ENCODE results near the gene STOX2. TPM values are rescaled to one million over a fixed set of nuclear protein-coding genes. Genes with fewer than 3 reads are reported as not detected.

The STOX2 gene
- total and polyA plus RNA-seq, 2 of the 8 experiments (the other 6 are each of a cell fraction or from before 2014, with no cell fraction given) = 5.5 to 20.0 TPM

DNA sequence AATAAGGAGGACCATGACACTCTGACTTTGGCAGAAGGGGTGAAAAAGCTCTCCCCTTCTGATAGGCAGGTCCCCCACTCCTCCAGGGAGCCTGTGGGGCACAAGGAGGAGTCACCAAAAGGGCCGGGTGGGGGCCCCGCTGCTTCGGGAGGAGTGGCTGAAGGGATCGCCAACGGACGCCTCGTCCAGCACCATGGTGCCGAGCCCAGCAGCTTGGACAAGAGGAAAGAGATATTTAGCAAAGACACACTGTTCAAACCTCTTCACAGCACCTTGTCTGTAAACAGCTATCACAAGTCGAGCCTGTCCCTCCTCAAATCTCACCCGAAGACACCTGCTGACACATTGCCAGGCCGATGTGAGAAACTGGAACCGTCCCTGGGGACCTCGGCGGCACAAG, 105.6 kb downstream of the STOX2 start:
- ChIA-PET CTCF (ENCODE audit: partially characterized antibody) (interaction anchor here (1.1 kb wide), 1 partner anchor 18 kb away, joined by 3 read pairs; no protein-coding TSS in a partner anchor), POLR2A (ENCODE audit: partially characterized antibody) (no interaction called here)
- H4K20me1 ChIP-seq (replicated peaks in 1 of 2; ENCODE audit: control insufficient read depth in 1 of 2, insufficient read depth in 2 of 2, low read length in 2 of 2) = no peaks in the 10 kb centered on the region
- H3K56ac ChIP-seq (replicated peaks; ENCODE audit: insufficient read length, low read depth, low read length) = no peak overlapping the region
- H3K23ac ChIP-seq (ENCODE audit: insufficient read length) = no peak overlapping the region
- H2BK15ac ChIP-seq (ENCODE audit: low read length) = no peak overlapping the region
- no peak overlapping the region for H3K14ac ChIP-seq (ENCODE audit: insufficient read length)
- 87% methylated on average over 14 of the region's 14 CpGs; no CpG with 5 or more reads in 1 of the 2 experiments for WGBS, 2 experiments (ENCODE audit: extremely low coverage in 1 of 2, insufficient coverage in 1 of 2, insufficient read length in 1 of 2, insufficient replicate concordance in 2 of 2, low coverage in 1 of 2, low lambda C conversion rate in 2 of 2, missing lambda C conversion rate in 1 of 2)
- H3K9ac ChIP-seq (replicated peaks in 1 of 4; ENCODE audit: extremely low read depth in 1 of 4, low read depth in 3 of 4, low read length in 3 of 4) = no peak overlapping the region
- H2AK5ac ChIP-seq (ENCODE audit: low read depth, low read length) = no peak overlapping the region
- H3K27me3 ChIP-seq (replicated peaks in 1 of 4; ENCODE audit: control insufficient read depth in 3 of 4, extremely low read depth in 1 of 4, insufficient read depth in 3 of 4, low read length in 3 of 4) = no peaks in the 10 kb centered on the region
- H2BK20ac ChIP-seq (ENCODE audit: low read length) = no peak overlapping the region
- H4K91ac ChIP-seq (replicated peaks; ENCODE audit: insufficient read length, low read length) = no peak overlapping the region
- no peak overlapping the region for H4K5ac ChIP-seq (ENCODE audit: insufficient read length, low read depth, low read length)
- no peak overlapping the region for H2BK12ac ChIP-seq (ENCODE audit: low read depth, low read length)
- no peaks in the 10 kb centered on the region for H3K4me1 ChIP-seq (replicated peaks in 1 of 4; ENCODE audit: control insufficient read depth in 3 of 4, insufficient read depth in 4 of 4, low read length in 3 of 4)
- no peak for FAIRE-seq
- no peak overlapping the region for H2BK120ac ChIP-seq (replicated peaks; ENCODE audit: low read depth, low read length)
- no peak overlapping the region for H3K4ac ChIP-seq (replicated peaks; ENCODE audit: insufficient read length, low read depth, low read length)
- no peak overlapping the region for H3K4me3 ChIP-seq (ENCODE audit: extremely low read depth in 1 of 4, insufficient read depth in 2 of 4, low read depth in 3 of 4, low read length in 4 of 4)
- no peaks in the 10 kb centered on the region for H3K36me3 ChIP-seq (ENCODE audit: control insufficient read depth in 2 of 4, insufficient read depth in 4 of 4, low read length in 3 of 4)
- H3K9me3 ChIP-seq (ENCODE audit: insufficient read depth in 2 of 2, low read depth in 1 of 2, low read length in 1 of 2) = no peaks in the 10 kb centered on the region
- no peak overlapping the region for H2BK5ac ChIP-seq (ENCODE audit: low read depth, low read length)
- H3K79me2 ChIP-seq (ENCODE audit: control insufficient read depth in 1 of 2, insufficient read depth in 2 of 2, low read length in 2 of 2) = no peaks in the 10 kb centered on the region
- H3K4me2 ChIP-seq (ENCODE audit: insufficient read depth in 1 of 2, low read depth in 2 of 2, low read length in 2 of 2) = no peak overlapping the region
- H4K8ac ChIP-seq (ENCODE audit: extremely low read depth, insufficient read depth, low read length) = no peak overlapping the region
- no peaks in the 10 kb centered on the region for H3K23me2 ChIP-seq (ENCODE audit: low read depth, low read length)
- no peak for DNase-seq (ENCODE audit: low read depth in 1 of 2, low spot score in 2 of 2)
- no peak overlapping the region for H3K18ac ChIP-seq (ENCODE audit: extremely low read depth, low read length)
- no peak overlapping the region for H2AFZ ChIP-seq (ENCODE audit: low read length)
- no peak overlapping the region for H3K27ac ChIP-seq (ENCODE audit: low read depth, low read length)
- H3K79me1 ChIP-seq (ENCODE audit: low read depth, low read length) = no peaks in the 10 kb centered on the region
- TF ChIP-seq GABPA (IDR thresholded peaks at IDR 0.05; ENCODE audit: borderline replicate concordance, insufficient read depth, low read length) (no peak), KDM5A (IDR thresholded peaks at IDR 0.05; ENCODE audit: low read length) (no peak), SRF (IDR thresholded peaks at IDR 0.05; ENCODE audit: low read depth, low read length) (no peak), PHF8 (conservative IDR thresholded peaks at IDR 0.05; ENCODE audit: low read depth, low read length) (no peak), SP2 (IDR thresholded peaks at IDR 0.05; ENCODE audit: low read length) (no peak), EP300 (IDR thresholded peaks at IDR 0.05; ENCODE audit: borderline replicate concordance in 1 of 2, low read depth in 2 of 2, low read length in 2 of 2) (no peak), CEBPB (IDR thresholded peaks at IDR 0.05; ENCODE audit: low read depth, low read length) (no peak), TEAD4 (IDR thresholded peaks at IDR 0.05; ENCODE audit: low read depth, low read length) (no peak), NANOG (IDR thresholded peaks at IDR 0.05; ENCODE audit: insufficient read depth, low read depth, low read length, poor library complexity, severe bottlenecking) (no peak), HDAC2 (IDR thresholded peaks at IDR 0.05; ENCODE audit: borderline replicate concordance in 1 of 2, low read depth in 2 of 2, low read length in 2 of 2) (no peak), RAD21 (IDR thresholded peaks at IDR 0.05 in 1 of 2, conservative IDR thresholded peaks at IDR 0.05 in 1 of 2; ENCODE audit: low read depth in 2 of 2, low read length in 2 of 2) (no peak), CTBP2 (IDR thresholded peaks at IDR 0.05; ENCODE audit: borderline replicate concordance, insufficient read depth, insufficient read length, low read length) (no peak)
